Mononuclear cell (primary cell): ENCODE measurements around the gene NLRC4. TPM values are rescaled to one million over a fixed set of nuclear protein-coding genes. Genes with fewer than 3 reads are reported as not detected.
A peak's percentile ranks its signal among the peaks of the same experiment; 100 is the strongest.
"Not testable (repeated sequence)": the region's sequence is repeated elsewhere in the genome, so short reads cannot be mapped to it uniquely, and the experiment has no call there.

Experiments
- H3K27me3 ChIP-seq: 2 replicates; pipeline ENCODE4 v1.6.0; 2011; ENCODE audit warnings: low read length, control low read depth; ENCODE audit not compliant: insufficient read depth
- H3K4me1 ChIP-seq: 2 replicates; pipeline ENCODE4 v1.5.1; 2011; ENCODE audit warnings: mild to moderate bottlenecking, low read length, control low read depth; ENCODE audit not compliant: insufficient read depth
- H3K4me3 ChIP-seq: 2 replicates; pipeline ENCODE4 v1.5.1; 2011; ENCODE audit warnings: mild to moderate bottlenecking, low read length, moderate library complexity
- H3K9me3 ChIP-seq: 2 replicates; pipeline ENCODE4 v1.5.1; 2011; ENCODE audit warnings: low read depth, mild to moderate bottlenecking, control low read depth, low read length
- total RNA-seq: library from RNA; depleted of rRNA; stranded (reverse); fragments of >200 nt; gene quantifications from one replicate; pipeline ENCODE4 v1.2.3, GENCODE V29; 2012

The NLRC4 gene
- 3.0 TPM for total RNA-seq

DNA sequence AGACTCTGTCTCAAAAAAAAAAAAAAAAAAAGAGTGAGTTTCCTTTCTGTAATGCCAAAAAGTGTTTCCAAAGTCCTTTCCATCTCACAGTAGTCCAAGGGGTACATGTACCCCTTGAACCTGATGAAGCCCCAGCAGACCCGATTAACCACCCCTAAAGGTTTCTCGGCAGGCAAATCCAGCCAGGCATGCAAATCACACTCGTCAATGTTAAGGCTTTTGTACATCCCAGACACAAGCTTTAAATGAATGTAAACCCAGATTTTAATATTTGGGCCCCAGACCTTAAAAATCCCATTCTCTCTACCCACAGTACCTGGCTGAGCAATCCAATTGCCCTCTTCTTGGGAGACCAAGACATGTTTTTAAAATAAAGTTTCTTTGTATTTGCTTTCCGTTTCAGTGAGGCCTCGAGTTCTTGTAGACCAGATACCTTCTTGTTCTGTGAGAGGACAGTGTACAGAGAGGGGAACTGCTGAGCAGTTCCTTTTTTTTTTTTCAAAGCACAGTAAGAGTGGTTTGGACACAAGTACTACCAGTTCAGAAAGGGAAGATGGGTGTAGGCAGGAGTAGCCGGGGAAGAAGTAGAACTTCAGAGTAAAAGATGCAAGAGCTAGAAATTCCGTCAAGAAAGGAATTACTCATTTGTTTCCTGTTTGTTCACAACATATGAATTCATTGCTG is at the start of gene NLRC4:
Gene NLRC4 (minus strand): TSS at position 465 of the 684 bp plus-strand sequence. CDS start 8,111 bp downstream, outside the sequence.
- Histone ChIP-seq H3K4me3 (peak within 1 kb of the TSS; percentile 55), H3K4me1 (peaks cover 56% of the 10 kb centered on the region), H3K27me3 (no peaks in the 10 kb centered on the region), H3K9me3 (no peaks in the 10 kb centered on the region)

DNA sequence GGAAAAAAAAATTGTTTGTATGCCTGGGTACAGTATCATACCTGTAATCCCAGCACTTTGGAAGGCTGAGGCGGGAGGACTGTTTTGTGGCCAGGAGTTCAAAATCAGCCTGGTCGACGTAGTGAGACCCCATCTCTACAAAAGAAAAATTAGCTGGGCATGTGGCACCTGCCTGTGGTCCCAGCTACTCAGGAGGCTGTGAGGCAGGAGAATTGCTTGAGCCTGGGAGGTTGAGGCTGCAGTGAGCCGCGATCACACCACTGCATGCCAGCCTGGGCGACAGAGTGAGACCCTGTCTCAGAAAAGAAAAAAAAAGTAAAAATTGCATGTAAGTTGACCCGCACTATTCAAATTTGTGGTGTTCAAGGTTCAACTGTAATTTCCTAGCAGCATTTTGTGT is 45.9 kb upstream of the NLRC4 start:
- Histone ChIP-seq H3K9me3 (no peaks in the 10 kb centered on the region), H3K4me1 (no peaks in the 10 kb centered on the region), H3K4me3 (no peak overlapping the region), H3K27me3 (no peaks in the 10 kb centered on the region)

- H3K9me3 ChIP-seq = not testable (repeated sequence)
Observed at GRCh38 chr2:32293966-32294562, 29.4 kb upstream of the NLRC4 start.

GRCh38 chr2:32293493-32293892 is 28.8 kb upstream of the NLRC4 start:
- not testable (repeated sequence) for H3K4me1 ChIP-seq

More at GRCh38 chr2:32293966-32294562, 29.4 kb upstream of the NLRC4 start:
- H3K4me1 ChIP-seq, H3K4me3 ChIP-seq, H3K27me3 ChIP-seq: not testable (repeated sequence)

GRCh38 chr2:32291746-32292145 is 27.1 kb upstream of the NLRC4 start:
- Histone ChIP-seq H3K27me3 (no peaks in the 10 kb centered on the region), H3K9me3 (no peaks in the 10 kb centered on the region), H3K4me3 (no peak overlapping the region), H3K4me1 (peaks cover 10% of the 10 kb centered on the region)

More at GRCh38 chr2:32293493-32293892, 28.8 kb upstream of the NLRC4 start:
- not testable (repeated sequence) for H3K9me3 ChIP-seq, H3K4me3 ChIP-seq, H3K27me3 ChIP-seq

- peaks cover 15% of the 10 kb centered on the region for H3K4me1 ChIP-seq
- no peak overlapping the region for H3K4me3 ChIP-seq
- no peaks in the 10 kb centered on the region for H3K9me3 ChIP-seq
- H3K27me3 ChIP-seq = no peaks in the 10 kb centered on the region
Observed at GRCh38 chr2:32290000-32290339, 25.3 kb upstream of the NLRC4 start.

- peaks cover 21% of the 10 kb centered on the region for H3K4me1 ChIP-seq
- no peaks in the 10 kb centered on the region for H3K9me3 ChIP-seq
Observed at GRCh38 chr2:32289165-32289999, 24.7 kb upstream of the NLRC4 start.

DNA sequence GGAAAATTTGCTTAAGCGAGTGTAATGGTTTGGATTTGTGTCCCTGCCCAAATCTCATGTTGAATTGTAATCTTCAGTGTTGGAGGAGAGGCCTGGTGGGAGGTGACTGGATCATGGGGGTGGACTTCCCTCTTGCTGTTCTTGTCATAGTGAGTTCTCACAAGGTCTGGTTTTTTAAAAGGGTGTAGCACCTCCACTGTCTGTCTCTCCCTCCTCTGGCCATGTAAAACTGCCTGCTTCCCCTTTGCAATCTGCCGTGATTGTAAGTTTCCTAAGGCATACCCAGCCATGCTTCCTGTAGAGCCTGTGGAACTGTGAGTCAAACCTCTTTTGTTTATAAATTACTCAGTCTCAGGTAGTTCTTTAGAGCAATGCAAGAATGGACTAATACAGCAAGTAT is 19.6 kb upstream of the NLRC4 start:
- no peak overlapping the region for H3K4me3 ChIP-seq
- no peaks in the 10 kb centered on the region for H3K9me3 ChIP-seq
- no peaks in the 10 kb centered on the region for H3K27me3 ChIP-seq
- peaks cover 52% of the 10 kb centered on the region for H3K4me1 ChIP-seq

More at GRCh38 chr2:32289165-32289999, 24.7 kb upstream of the NLRC4 start:
- Histone ChIP-seq H3K4me3 (no peak overlapping the region), H3K27me3 (no peaks in the 10 kb centered on the region)

DNA sequence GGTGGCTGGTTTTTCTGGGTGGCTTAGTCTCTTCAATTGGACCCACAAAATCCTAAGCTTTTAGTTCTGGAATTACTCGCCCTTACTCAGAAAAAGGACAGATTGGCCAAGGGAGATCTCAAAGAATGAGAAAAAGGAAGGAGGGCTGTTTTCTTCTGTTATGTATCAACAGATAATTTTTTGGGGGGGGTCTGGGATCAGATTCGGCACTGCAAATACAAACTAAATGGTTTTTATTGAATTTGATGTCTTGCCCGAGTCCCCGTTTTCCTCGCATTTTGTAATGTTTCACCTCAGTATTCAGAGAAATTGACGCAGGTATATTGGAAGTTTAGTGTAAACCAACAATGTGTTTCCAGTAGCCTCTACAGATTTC is 13.8 kb upstream of the NLRC4 start:
- H3K4me1 ChIP-seq = peaks cover 40% of the 10 kb centered on the region

DNA sequence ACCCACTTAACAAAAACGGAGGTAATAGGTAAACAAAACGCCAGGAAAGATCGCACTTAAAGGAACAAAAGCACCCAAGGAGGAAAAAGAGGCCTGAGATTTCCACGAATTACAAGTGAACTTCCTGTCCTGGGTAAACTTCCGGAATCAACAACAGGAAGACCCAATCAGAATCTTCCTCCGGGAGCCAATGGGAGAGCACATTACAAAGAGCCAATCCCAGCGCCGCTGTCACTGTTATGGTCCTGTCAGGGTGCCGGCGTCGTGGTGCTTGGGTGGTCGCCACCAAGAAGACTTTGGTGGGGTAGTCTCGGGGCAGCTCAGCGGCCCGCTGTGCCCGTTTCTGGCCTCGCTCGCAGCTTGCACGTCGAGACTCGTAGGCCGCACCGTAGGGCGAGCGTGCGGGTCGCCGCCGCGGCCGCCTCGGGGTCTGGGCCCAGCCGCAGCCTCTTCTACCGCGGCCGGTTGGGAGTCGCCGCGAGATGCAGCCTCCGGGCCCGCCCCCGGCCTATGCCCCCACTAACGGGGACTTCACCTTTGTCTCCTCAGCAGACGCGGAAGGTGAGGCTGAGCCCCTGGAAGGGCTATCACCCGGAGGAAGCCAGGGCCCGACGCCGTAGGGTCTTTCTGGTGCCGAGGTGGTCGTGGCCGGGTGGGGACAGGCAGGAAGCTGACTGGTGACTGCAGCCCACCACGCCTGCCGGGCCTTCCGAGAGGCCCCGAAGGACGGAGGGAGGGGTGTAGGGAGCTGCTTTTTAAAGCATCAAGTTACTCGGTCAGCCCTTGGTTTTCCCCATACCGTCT is 13.2 kb upstream of the NLRC4 start, which contains the start of gene YIPF4:
Gene YIPF4 (plus strand): TSS at position 231 of the 804 bp plus-strand sequence. CDS start 252 bp downstream, at position 483.
- peaks cover 38% of the 10 kb centered on the region for H3K4me1 ChIP-seq
- no peaks in the 10 kb centered on the region for H3K27me3 ChIP-seq
- peak within 1 kb of the TSS; percentile 91 for H3K4me3 ChIP-seq

More for the DNA sequence above, 13.8 kb upstream of the NLRC4 start:
- Histone ChIP-seq H3K27me3 (no peaks in the 10 kb centered on the region), H3K4me3 (peak overlapping the region; percentile 91), H3K9me3 (no peaks in the 10 kb centered on the region)

GRCh38 chr2:32277363-32277673 is 12.6 kb upstream of the NLRC4 start:
- Histone ChIP-seq H3K27me3 (no peaks in the 10 kb centered on the region), H3K9me3 (no peaks in the 10 kb centered on the region), H3K4me1 (peaks cover 38% of the 10 kb centered on the region), H3K4me3 (peak overlapping the region; percentile 91)

More for the DNA sequence above, 13.2 kb upstream of the NLRC4 start, which contains the start of gene YIPF4:
- no peaks in the 10 kb centered on the region for H3K9me3 ChIP-seq

DNA sequence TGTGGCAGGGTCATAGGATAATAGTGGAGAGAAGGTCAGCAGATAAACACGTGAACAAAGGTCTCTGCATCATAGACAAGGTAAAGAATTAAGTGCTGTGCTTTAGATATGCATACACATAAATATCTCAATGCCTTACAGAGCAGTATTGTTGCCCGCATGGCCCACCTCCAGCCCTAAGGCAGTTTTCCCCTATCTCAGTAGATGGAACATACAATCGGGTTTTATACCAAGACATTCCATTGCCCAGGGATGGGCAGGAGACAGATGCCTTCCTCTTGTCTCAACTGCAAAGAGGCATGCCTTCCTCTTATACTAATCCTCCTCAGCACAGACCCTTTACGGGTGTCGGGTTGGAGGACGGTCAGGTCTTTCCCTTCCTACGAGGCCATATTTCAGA is 11.1 kb upstream of the NLRC4 start:
- not testable (repeated sequence) for H3K27me3 ChIP-seq, H3K4me3 ChIP-seq, H3K9me3 ChIP-seq
- H3K4me1 ChIP-seq = peaks cover 27% of the 10 kb centered on the region

- H3K9me3 ChIP-seq = no peaks in the 10 kb centered on the region
- H3K4me1 ChIP-seq = peaks cover 18% of the 10 kb centered on the region
- H3K27me3 ChIP-seq = peaks cover 3% of the 10 kb centered on the region
- no peak overlapping the region for H3K4me3 ChIP-seq
Observed at GRCh38 chr2:32274289-32274688, 9.6 kb upstream of the NLRC4 start.

- no peak overlapping the region for H3K4me3 ChIP-seq
- H3K4me1 ChIP-seq = peaks cover 6% of the 10 kb centered on the region
- no peaks in the 10 kb centered on the region for H3K9me3 ChIP-seq
- H3K27me3 ChIP-seq = peaks cover 3% of the 10 kb centered on the region
Observed at GRCh38 chr2:32272279-32272678, 7.6 kb upstream of the NLRC4 start.

- Histone ChIP-seq H3K9me3 (no peaks in the 10 kb centered on the region), H3K27me3 (peaks cover 3% of the 10 kb centered on the region), H3K4me3 (no peak overlapping the region), H3K4me1 (peaks cover 7% of the 10 kb centered on the region)
Observed at GRCh38 chr2:32271063-32271462, 6.4 kb upstream of the NLRC4 start.
